ENCODE measurements around the gene GTF2F2.
"Not testable (repeated sequence)": the region's sequence is repeated elsewhere in the genome, so short reads cannot be mapped to it uniquely, and the experiment has no call there.

Gene GTF2F2

DNA sequence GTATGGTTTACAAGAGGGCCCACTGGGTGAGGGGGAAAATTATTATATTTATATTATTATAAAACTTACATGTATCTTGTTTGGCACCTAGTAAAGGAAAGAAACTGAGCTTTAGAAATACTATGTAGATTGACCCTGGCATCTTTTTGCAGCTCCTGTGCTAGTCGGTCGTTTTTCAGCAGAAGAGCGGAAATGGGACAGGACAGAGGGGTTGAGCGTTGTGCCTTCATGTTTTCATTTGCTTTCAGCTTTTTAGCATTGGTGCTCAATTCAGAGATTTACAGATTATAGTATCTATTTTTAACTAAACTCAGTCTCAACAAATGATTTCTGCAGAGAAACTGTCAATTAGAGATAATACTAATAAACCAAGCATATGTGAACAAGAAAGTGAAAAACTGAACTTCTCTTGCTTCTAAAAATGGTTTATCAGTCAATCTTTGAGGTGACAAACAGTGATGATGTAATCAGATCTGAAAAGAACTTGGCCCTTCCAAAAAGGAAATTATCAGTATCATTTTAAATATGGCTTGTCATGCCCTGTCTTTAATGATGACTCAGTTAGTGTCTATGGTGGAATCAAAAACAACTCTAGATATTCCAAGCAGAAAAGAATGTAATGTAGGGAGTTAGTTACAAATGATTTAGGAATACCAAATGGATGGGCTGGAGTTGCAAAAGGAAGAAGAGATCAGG is 137.5 kb downstream of the GTF2F2 start:
- DNase-seq: no peak

DNA sequence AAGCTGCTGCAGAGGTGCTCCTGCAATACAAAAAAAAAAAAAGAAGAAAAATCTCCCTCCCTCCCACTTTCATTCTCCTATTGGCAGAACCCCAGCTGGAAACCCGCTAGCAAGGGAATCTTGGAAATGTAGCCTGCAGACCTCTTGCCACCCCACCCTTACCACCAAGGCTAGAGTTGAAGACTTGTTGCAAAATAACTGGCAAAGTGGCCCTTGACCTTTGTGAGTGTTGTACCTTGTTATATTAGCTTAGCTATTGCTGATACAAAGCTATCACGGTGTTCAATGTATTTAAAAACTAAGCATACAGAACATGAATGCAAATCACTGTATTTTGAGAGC is 138.0 kb downstream of the GTF2F2 start:
- DNase-seq: no peak

DNA sequence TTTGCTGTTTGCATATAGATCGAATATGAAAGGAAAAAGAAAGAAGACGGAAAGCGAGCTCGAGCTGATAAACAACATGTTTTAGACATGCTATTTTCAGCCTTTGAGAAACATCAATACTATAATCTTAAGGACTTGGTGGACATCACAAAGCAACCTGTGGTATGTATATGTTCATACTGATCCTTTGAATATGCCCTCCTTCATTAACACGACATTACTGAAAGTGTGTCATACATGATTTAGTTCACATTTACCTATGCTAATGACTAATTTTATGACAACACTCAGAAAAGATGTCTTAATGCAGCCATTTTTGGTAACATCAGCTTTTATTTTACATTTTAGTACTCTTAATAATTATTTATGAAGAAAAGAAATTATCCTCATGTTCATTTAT is 146.9 kb downstream of the GTF2F2 start:
- no peak for DNase-seq

DNA sequence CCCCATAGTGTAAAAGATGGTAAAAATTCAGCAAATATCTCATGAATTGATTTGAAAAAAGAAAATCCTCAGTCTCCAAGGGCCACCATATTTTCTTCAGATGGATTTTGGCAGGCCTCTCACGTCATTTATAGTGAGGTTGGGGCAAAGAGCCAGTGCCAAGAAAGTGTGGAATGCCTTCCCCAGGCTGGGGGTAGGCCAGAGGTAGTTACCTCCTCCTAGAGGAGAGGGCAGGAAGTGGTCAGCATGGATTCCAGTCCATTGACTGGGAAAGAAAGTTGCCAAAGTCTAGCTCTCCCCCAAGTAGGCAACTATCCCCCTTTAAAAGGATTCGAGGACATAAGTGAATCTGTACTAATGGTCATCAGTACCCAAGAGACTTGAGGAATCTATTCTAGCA is 148.9 kb downstream of the GTF2F2 start:
- DNase-seq: no peak

DNA sequence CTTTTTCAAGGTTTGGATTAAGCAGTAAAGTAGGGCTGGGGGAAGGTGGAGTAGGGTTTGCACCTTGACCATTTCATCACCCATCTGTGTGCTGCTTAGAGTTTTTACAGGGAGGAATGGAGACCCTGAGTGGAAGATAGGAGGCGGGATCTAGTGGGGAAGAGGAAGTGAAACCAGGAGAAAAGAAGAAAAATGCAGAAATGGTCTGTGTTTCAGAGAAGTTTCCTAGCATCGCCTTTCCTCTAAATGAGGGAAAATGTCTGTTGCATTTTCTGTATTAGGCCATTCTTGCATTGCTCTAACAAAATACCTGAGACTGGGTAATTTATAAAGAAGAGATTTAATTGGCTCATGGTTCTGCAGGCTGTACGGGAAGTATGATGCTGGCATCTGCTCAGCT is 156.6 kb downstream of the GTF2F2 start:
- no peak for DNase-seq

DNA sequence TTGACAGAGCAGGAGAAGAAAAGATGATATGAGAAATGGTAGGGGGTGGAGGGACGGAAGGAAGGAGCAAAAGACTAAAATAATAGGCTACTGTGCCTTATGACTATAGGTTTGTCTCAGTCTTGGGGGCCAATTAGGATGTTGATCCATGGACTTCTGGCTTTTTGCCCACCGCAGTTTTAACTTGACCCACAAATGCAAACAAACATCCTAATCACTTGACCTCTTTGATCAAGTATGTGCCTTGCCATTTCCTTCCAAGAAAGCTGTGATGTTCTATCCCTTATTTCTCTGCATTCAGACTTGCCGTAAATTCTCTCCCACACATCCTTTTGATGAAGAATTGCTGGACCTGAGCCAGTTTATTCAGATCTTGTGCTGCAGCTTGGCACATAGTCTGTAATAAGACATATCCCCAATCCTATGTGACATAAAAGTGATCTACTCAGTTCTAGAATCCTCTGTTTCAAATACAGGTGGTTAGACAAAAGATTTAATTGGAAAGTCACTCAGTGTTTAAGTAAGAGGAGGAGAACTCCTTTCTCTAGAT is 157.9 kb downstream of the GTF2F2 start:
- no peak for DNase-seq

DNA sequence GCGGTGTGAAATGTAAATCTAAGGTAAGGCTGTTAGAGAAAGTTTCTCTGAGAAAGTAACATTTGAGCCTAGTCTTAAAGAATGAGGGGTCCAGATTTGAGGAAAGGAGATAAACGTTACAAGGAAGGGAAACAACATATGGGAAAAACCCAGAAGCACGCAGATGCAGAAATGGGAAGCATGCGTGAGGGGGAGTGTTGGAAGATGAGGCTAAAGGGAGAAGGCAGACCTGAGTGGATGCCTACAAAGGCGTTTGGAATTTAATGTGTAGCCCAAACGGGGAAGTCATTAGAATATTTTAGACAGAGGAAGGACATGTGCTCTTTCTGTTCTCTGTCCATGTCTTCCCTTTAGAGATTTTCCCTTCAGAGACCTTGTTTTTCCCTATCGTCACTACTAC is 159.7 kb downstream of the GTF2F2 start:
- DNase-seq: no peak

DNA sequence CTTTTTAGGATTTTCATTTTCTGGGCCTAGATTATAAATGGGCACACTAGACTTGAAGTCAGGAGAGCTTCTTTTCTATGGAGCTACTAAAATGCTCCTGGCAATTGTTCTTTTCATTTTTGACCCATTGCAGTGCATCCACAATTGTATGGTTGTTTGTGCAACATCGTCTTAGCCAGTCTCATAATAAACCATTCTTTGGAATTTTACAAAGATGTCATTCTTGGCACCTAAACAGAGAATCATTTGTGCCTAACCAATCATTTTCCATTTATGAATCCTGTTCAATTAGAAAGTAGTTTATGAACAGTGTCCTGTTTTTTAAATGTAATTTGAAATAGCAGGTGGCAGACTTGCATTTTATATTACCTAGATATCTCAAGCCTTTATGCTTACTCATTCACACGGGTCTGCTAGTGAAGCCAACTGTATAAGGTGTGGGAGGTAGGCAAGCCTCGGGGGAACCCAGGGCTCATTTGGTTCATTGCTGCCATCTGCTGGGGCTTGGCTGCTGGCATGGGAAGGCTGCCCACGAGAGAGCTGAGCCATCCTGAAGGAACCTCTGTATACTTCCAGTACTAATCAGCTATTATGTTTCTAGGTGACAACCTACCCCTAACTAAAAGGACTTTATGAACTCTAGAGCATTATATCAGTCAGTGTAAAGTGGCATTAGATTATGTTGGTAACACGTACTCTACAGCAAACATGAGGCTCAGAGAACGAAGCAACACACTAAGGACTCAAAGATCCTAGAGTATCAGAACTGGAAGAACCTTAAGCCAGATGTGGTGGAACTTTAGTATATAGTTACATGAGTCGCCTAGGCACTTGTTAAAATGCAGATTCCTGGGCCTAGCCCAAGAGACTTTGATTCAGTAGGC is 160.7 kb downstream of the GTF2F2 start:
- peak; percentile 34 for DNase-seq

DNA sequence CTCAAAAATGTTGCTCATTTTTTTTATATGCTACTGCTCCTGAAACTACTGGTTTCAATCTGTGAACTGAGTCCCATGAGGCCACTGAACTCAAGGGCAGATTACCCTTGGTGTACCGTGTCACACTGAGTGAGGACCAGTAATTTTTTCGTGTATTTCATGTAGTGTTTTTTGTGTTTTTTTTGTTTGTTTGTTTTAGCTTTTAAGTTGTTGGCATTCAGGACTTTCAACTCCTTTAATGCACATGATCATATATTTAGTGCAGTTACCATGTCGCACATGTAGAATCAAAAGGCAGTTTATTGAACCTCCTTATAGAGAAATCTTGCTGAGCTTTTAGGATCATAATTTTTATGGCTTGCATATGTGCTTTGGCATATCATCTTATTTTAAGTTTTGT is 162.7 kb downstream of the GTF2F2 start:
- DNase-seq: no peak

DNA sequence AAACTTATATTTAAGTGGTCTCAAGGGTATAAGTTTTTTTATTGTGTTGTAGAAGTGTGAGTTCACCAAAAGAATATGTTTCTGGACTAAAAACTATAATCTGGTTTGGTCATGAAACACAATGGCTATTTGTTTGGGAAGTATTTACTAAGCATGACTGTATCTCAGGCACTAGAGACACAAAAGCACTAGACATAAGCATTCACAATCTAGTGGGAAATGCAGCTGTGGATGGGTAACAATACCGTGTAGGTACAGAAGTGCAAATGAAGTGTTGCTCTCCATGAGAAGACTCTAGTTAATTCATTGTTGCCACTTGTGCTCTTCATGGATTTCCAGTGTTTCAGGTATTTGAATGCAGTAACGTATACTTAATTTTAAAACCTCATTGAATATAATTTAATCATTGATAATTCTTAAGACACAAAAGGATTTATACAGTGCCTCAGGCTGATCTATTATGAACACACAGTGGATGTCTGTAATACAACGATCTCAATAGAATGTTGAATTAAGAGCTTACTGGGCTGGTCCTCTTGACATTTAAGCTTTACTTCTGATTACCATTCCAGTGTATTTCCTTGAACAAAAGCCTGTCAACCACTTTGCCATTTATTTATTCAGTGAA is 169.7 kb downstream of the GTF2F2 start:
- no peak for DNase-seq

DNA sequence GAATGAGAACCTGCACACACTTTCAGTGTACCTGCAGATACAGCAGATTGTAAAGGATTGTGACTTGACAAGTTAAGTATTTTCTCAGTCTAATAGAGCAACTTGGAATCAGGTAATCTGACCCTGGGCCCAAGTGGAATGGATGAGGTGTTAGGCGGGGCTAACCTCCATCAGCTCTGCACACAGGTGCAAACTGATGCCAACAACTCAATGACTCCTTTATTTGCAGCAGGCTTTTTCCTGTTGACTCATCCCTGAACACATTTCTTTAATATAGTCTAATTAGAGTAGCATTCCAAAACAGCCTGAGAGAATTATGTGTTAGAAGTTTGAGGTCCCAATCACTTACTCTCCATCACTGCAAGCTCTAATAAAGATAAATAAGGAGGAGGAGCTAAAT is 171.9 kb downstream of the GTF2F2 start:
- DNase-seq: no peak

DNA sequence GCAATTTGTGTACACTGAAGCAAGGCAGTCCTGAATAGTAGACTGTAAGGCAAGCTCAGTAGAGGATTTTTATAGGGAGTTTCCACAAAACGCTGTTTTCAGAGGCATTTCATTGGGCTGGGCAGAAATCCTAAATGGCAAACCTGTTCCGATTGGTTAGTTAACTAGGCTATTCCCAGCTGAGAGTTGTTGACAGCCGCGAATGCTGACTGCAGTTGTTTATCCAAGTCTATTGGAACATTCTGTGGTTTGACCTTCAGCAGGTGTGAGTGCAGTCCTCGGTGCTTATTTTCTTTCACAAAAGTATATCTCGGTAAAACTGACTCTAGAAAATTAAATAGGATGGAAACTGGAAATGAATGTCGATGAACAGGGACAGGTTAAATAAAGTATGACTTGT is 175.2 kb downstream of the GTF2F2 start:
- no peak for DNase-seq

DNA sequence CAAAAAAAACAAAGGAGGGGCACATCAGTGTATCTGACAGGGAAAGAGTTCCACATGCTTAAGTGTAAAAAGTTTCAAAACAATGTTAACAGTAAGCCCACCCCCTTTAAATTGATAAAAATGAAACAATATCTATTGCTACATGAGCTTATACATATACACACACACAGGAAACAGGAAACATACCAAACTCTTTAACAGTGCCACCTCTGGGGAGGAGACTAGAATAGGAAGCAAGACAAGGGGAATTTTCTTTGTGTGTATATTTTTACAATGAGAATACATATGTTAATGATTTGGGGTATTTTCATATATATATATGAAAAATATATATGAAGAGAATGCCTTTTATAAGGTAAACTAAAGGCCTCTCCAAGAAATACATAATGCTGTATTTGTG is 175.9 kb downstream of the GTF2F2 start:
- no peak for DNase-seq

DNA sequence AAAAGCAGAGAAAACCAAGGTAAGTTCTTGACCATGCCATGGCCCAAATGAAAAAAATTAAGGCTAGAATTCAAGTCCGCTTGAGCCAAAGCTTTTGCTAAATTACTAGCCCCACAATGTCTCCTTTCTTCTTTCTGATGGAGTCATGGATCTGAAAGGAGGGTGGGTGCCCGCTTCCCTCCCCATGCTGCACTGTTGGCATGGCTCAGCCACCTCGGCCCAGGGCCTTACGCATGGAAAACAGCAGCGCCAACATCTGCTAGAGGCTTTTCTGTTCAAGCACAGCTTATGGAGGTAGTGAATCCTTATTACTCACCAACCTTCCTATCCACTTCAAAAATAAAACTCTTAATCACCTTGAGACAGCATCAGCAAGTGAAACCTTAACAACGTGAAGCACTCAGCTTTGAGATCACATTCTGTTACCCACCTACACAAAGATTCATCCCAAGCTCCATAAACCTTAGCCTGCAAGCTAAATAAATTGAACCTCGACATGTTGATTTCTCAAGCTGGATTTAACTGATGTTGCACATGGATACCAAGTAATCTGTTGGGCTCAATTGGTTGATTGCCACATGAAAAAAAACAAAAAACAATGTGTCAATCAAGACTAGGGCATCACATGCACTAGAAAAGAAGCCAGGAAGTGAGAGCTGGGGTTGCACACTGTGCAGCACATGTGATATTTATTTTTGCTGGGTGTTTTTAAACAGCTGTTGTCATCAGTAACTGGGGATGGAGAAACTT is 177.3 kb downstream of the GTF2F2 start:
- DNase-seq: no peak

DNA sequence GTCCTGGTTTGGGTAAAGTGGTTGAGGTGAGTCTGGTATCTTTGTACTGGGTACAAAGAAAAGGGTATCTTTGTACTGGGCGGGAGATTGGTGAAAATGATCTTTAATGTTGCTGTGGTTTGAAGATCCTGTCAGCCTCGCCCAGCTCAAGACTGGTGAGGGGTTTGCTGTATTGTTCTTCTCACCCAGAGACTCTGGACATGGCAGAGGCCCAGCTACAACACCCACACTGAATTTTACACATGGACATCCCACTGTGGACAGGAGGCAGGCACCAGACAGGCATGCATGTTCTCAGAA is 177.8 kb downstream of the GTF2F2 start:
- no peak for DNase-seq

DNA sequence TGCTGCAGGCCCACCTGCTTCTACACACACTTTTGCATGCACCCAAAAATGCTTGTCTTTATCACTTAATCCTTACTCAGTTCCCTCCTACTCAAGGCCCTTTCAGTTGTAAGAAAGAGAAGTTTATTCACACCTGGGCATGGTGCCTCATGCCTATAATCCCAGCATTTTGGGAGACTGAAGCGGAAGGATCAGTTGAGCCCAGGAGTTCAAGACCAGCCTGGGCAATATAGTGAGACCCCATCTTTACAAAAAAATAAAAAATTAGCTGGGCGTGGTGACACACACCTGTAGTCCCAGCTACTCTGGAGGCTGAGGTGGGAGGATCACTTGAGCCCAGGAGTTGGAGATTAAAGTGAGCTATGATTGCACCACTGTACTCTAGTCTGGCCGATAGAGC is 178.2 kb downstream of the GTF2F2 start:
- not testable (repeated sequence) for DNase-seq

DNA sequence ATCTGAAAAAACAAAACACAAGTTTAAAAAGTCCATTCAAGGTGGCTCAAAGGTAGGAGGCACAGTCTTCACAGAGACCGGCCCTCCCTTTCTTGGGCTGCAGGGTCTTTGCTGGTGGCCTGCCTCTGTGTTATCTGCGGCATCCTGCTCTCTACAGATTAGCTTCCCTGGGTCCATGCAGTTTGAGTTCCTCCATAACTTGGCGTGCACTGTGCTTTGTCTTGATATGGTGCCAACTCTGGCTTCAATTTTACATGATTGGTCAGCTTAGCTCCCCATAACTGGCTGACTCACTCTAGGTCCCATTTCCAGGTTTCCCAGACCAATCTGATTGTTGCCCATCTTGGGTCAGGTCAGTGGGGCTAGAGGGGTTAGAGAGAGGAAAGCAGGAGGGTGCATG is 178.9 kb downstream of the GTF2F2 start:
- DNase-seq: no peak

DNA sequence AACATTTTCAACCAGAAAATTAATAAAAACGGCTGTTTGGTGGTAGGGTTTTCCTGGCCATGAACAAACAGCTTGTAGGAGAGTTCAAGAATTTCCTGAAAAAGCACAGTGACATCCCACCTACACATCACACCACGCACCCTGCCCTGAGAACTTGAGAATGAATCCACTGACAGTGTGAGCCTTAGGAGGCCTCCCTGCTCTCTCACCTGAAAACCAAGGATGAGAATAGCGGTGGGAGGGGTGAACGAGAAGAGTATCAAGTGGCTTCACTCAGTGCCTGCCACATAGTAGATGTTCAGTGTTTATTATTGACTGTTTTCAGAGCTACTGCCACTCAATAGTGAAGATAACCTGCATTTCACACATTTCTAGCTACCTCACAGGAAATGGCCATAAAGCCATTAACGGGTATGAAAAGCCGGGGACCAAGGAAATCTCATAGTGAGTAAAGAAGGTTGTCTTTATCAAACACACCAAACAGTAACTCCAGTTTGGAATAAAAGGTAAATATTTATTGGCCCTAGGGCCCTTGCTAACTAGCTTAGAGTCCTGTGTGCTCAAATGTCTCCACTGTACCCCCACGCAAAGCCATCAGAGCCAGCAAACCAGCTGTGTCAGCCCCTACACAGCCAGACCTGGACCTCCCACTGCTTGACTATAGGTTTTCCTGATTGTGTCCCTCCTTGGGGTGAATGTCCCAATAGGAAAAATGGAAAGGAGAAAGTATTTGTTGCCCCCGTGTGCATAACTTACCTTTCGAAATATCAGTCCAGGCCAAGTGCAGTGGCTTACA is 180.1 kb downstream of the GTF2F2 start:
- DNase-seq: no peak

DNA sequence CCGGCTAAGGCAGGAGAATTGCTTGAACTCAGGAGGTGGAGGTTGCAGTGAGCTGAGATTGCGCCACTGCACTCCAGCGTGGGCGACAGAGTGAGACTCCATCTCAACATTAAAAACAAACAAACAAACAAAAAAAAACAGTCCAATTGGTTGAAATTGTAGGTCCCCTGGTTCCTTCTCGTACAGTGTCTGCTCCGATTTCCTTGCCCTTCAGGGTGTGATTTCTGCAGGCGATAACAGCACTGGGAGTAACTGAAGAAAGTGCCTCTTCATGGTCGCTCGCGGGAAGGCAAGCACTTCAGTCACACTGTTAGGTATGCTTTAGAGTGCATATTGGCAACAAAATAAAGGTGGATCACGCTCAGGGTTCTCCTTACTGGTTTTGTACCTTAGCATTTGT is 181.0 kb downstream of the GTF2F2 start:
- no peak for DNase-seq

DNA sequence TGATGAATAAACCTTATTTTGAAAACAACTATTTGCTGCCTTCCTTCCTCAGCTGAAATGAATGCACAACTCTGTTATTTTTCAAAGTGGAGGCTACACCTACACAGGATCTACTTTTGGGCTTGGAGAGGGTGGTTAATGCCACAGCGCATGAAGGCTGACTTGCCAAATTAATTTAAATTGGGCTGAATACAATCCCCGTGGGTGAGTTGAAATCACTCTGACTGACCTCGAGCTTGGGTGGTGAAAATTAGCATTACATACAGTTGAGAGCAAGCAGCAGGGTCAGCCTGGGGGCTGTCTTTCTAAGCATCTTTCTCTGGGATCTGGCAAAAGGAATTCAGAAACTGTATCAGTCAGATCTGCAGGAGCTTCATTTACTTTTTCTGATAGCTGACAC is 182.2 kb downstream of the GTF2F2 start:
- DNase-seq: no peak

DNA sequence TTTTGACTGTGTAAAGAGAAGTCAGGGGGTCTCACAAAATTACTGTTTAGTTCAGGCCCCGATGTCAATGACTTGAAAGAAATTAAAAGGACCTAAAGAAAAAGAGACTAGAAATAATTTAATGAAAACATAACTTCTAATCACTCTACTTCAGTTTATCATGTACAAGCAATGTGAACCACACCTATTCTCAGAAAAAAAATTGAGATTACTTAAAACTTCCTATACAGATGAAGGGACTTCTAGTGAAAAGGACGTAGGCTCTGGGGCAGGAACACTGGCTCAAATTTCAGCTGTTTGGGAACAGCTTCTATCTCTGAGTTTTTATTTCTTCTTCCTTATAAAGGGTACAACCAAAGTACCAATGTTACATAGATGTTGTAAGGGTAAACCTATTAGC is 182.7 kb downstream of the GTF2F2 start:
- no peak for DNase-seq

DNA sequence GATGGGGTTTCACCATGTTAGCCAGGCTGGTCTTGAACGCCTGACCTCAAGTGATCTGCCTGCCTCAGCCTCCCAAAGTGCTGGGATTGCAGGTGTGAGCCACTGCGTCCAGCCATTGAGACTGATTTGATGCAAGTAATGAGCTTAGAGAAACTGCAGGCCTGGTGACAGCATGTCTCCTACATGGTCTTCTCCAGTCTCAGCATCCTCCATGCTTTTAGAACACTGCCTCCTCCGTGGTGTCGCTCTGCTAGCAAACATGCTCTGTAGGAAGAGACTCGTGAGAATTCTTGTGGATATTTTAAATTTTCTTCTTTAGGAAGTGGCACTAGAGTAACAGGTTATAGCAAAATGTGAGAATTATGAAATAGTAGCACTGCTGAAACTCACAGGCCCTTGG is 183.6 kb downstream of the GTF2F2 start:
- DNase-seq: no peak

DNA sequence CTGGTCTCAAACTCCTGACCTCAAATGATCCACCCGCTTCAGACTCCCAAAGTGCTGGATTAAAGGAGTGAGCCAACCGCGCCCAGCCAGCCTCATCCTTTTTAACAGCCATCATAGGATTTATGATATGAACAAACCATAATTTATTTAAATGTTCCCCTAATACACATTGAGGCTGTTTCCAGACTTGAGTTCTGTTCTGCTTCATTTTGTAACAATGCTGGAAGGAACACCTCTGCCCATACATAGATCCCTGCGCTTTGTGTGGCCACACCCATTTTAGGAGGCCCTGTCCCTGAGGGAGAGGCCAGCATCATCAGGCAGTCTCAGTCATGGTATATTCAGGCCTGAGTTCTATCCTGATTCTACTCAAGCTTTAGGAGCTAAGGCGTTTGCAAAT is 184.8 kb downstream of the GTF2F2 start:
- no peak for DNase-seq
